Tibial nerve (tissue), 4 donors: Measurements from ENCODE around the gene TFIP11. TPM values are rescaled to one million over a fixed set of nuclear protein-coding genes. Genes with fewer than 3 reads are reported as not detected.
"Not testable (repeated sequence)": the region's sequence is repeated elsewhere in the genome, so short reads cannot be mapped to it uniquely, and the experiment has no call there.

Experiments
- DNase-seq, 2 donors: peaks; one replicate each; pipeline ENCODE4 v3.0.0-alpha.2; 2019; ENCODE audit warnings: low spot score in 2 of 2
- H3K27ac ChIP-seq, 4 donors: fragments of 200-600 bp; sonication (generic) in 3 of 4; one replicate each; pipeline ENCODE4 v1.5.1; 2017 to 2019; ENCODE audit warnings: mild to moderate bottlenecking in 1 of 4
- H3K27me3 ChIP-seq, 2 donors: fragments of 200-600 bp; sonication (generic) in 1 of 2; one replicate each; pipeline versions ENCODE4 v1.5.1 to v1.6.0; 2017 to 2019
- H3K36me3 ChIP-seq, 3 donors: fragments of 200-600 bp; sonication (generic); one replicate each; pipeline ENCODE4 v1.5.1; 2018 to 2019
- H3K4me1 ChIP-seq, 4 donors: fragments of 200-600 bp; sonication (generic) in 3 of 4; one replicate each; pipeline ENCODE4 v1.5.1; 2017 to 2019
- H3K4me3 ChIP-seq, 4 donors: fragments of 200-600 bp; sonication (generic) in 3 of 4; one replicate each; pipeline ENCODE4 v1.5.1; 2017 to 2019; ENCODE audit warnings: mild to moderate bottlenecking in 1 of 4, moderate library complexity in 1 of 4
- H3K9me3 ChIP-seq, 4 donors: fragments of 200-600 bp; sonication (generic) in 3 of 4; one replicate each; pipeline ENCODE4 v1.5.1; 2017 to 2019
- CTCF ChIP-seq, 5 experiments: fragments of 200-600 bp in 3 of 5; fragments of 450-650 bp in 2 of 5; sonication (generic) in 3 of 5; IDR thresholded peaks; one replicate each; pipeline ENCODE4 v1.5.1; 2016 to 2019; ENCODE audit warnings: antibody characterized with exemption in 5 of 5, mild to moderate bottlenecking in 3 of 5, moderate library complexity in 2 of 5
- EP300 ChIP-seq, 2 donors: sonication (generic); formaldehyde crosslinking; IDR thresholded peaks; one replicate each; pipeline ENCODE4 v1.6.1; 2017; ENCODE audit warnings: antibody characterized with exemption in 2 of 2, mild to moderate bottlenecking in 1 of 2
- POLR2A ChIP-seq, 2 donors: fragments of 450-650 bp; IDR thresholded peaks; one replicate each; pipeline ENCODE4 v1.6.1; 2017; ENCODE audit warnings: antibody characterized with exemption in 2 of 2, mild to moderate bottlenecking in 2 of 2, moderate library complexity in 2 of 2
- WGBS, 2 donors: methylation state at CpG; one replicate each; pipeline ENCODE4 v1.1.5; 2018; 5-methylcytosine and 5-hydroxymethylcytosine counted together
- total RNA-seq, 4 donors: library from RNA; depleted of rRNA; stranded (reverse); fragments of >200 nt; gene quantifications; one replicate each; pipeline ENCODE4 v1.1.0, GENCODE V29; 2016

Gene TFIP11
- total RNA-seq, 4 donors from 2014 or later: 15.5 to 23.9 (median 19.3) TPM

GRCh38 chr22:26534171-26534855 is 22.0 kb upstream of the TFIP11 start:
- no peak for DNase-seq
- Histone ChIP-seq H3K27me3 (no peaks in the 10 kb centered on the region), H3K4me1 (no peaks in the 10 kb centered on the region), H3K4me3 (no peak overlapping the region), H3K36me3 (peaks cover 0 to 71% (median 5%) of the 10 kb centered on the region in 3 donors), H3K27ac (no peak overlapping the region), H3K9me3 (no peaks in the 10 kb centered on the region)
- WGBS, 2 donors: 81 to 84% methylated on average over 7 of the region's 7 CpGs
- TF ChIP-seq CTCF (IDR thresholded peaks at IDR 0.05) (no peak), EP300 (IDR thresholded peaks at IDR 0.05) (no peak), POLR2A (IDR thresholded peaks at IDR 0.05) (no peak)

DNA sequence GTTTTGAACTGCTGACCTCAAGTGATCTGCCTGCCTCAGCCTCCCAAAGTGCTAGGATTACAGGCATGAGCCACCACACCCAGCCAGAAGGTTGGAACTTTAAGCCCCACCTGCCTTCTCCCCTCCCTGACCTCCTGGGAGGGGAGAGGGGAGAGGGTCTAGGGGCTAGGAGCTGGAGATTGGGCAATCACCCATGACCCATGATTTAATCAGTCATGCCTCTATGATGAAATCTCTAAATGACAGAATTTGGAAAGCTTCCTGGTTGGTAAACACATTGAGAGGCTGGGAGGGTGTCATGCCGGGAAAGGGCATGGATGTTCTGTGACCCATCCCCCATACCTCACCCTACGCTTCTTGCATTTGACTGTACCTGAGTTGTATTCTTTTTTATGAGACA is 17.1 kb upstream of the TFIP11 start:
- no peak for DNase-seq
- WGBS, 2 donors: 68 to 72% methylated on average over 2 of the region's 2 CpGs
- no peaks in the 10 kb centered on the region for H3K9me3 ChIP-seq
- TF ChIP-seq EP300 (IDR thresholded peaks at IDR 0.05): peak in 1 of 2 donors; percentile 16
- TF ChIP-seq POLR2A (IDR thresholded peaks at IDR 0.05): no peak
- H3K4me3 ChIP-seq: no peak overlapping the region
- H3K4me1 ChIP-seq: no peaks in the 10 kb centered on the region
- no peak overlapping the region for H3K27ac ChIP-seq
- H3K36me3 ChIP-seq: peaks cover 0 to 76% (median 5%) of the 10 kb centered on the region in 3 donors
- H3K27me3 ChIP-seq: no peaks in the 10 kb centered on the region

- H3K27me3 ChIP-seq, H3K4me1 ChIP-seq, H3K27ac ChIP-seq, H3K4me3 ChIP-seq, H3K9me3 ChIP-seq, DNase-seq: not testable (repeated sequence)
- WGBS, 2 donors: 87 to 91% methylated on average over 9 of the region's 9 CpGs
- peaks cover 0 to 76% (median 5%) of the 10 kb centered on the region in 3 donors for H3K36me3 ChIP-seq
These were observed 16.2 kb upstream of the TFIP11 start for GRCh38 chr22:26528518-26528917.

- no peak for TF ChIP-seq POLR2A (IDR thresholded peaks at IDR 0.05)
- TF ChIP-seq CTCF (IDR thresholded peaks at IDR 0.05): no peak
- TF ChIP-seq EP300 (IDR thresholded peaks at IDR 0.05): no peak
- Histone ChIP-seq H3K27me3 (no peaks in the 10 kb centered on the region), H3K27ac (no peak overlapping the region), H3K36me3 (peaks cover 0 to 73% (median 5%) of the 10 kb centered on the region in 3 donors), H3K9me3 (no peaks in the 10 kb centered on the region), H3K4me1 (no peaks in the 10 kb centered on the region), H3K4me3 (no peak overlapping the region)
- no peak for DNase-seq
- 72 to 73% methylated on average over 15 of the region's 15 CpGs for WGBS, 2 donors
These were observed 15.5 kb upstream of the TFIP11 start for GRCh38 chr22:26527574-26528465.

- no peak for DNase-seq
- WGBS, 2 donors: 58 to 67% methylated on average over 3 of the region's 3 CpGs
- H3K27me3 ChIP-seq: no peaks in the 10 kb centered on the region
- H3K27ac ChIP-seq: no peak overlapping the region
- TF ChIP-seq EP300 (IDR thresholded peaks at IDR 0.05) (no peak), CTCF (IDR thresholded peaks at IDR 0.05) (no peak), POLR2A (IDR thresholded peaks at IDR 0.05) (no peak)
- H3K4me1 ChIP-seq: no peaks in the 10 kb centered on the region
- peaks cover 0 to 67% (median 3%) of the 10 kb centered on the region in 3 donors for H3K36me3 ChIP-seq
- no peak overlapping the region for H3K4me3 ChIP-seq
- no peaks in the 10 kb centered on the region for H3K9me3 ChIP-seq
These were observed 14.9 kb upstream of the TFIP11 start for GRCh38 chr22:26527167-26527566.
